GM21717 (cell line): Measurements from ENCODE around the gene ABCG1.

Experiments
- ATAC-seq: cut with Tn5 transposase; IDR thresholded peaks from one replicate; pipeline ENCODE4 v1.9.1; 2021; ENCODE audit warnings: mild to moderate bottlenecking, moderate library complexity; ENCODE audit not compliant: unreplicated experiment

Gene ABCG1

GRCh38 chr21:42250422-42251403 lies 31.8 kb downstream of the ABCG1 start:
- ATAC-seq = no peak

DNA sequence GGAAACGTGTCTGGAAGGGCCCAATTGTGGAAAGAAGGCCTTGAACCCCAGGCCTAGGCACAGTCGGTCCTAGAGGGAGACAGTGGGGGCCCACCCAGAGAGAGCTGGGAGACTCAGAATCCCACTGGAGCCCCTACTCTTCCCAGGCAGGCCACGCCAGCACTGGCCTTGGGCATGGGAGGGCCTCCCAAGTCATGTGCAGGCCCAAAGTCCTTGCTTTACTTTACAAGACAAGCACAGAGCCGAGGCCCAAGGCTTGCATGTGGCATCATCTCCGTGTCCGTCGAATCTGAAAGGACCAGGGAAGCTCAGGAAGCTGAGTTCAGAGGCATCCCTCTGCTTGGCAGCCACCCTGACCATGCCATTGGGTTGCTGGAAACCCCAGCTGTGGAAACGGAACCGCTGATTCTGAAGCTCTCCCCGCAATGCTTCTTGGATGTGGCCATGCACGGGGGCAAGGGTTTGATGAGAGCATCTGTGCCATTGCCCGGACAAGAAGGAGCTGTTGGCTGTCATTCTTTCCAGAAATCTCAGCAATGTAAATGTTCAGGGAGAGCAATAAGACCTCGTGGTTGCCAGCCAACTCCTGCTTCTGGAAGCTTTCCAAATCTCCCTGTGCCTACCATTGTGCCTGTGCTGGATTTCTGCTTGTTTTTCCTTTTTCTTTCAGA lies 32.8 kb downstream of the ABCG1 start:
- no peak for ATAC-seq

DNA sequence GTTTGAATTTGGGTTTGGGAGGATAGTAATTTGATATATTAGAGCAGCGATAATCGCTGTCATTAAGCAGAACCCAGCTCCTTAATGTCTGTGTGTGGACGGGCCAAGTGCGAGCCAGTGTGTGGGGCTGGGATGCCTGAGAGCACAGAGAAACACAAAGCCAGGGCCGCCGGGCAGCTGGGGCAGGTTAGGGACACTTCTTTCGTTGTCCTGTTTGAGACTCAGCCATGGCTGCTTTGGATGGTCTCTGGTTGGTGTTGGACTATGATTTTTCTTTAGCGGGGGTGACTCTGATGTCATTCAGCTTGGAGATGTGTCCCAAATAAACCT lies 33.4 kb downstream of the ABCG1 start:
- ATAC-seq = no peak

GRCh38 chr21:42252778-42253340 lies 33.9 kb downstream of the ABCG1 start:
- ATAC-seq = no peak

DNA sequence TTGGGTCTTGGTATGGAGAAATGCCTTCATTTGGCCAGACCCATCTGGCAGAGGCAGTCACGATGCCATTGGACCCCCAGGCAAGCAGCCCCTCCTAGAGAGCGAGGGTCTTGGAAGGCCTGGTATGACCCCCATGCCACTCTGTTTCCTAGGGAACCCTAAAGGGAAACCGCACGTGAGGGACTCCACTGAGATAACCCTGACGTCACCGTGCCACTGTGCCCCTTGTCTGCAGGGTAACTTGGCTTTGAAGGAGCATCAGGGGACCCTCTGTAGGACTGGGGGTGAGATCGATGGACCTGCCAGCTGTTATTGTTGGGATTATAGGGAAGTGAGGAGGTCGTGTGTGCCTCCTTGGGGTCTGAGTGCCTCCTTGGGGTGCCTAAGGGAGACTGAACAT lies 34.5 kb downstream of the ABCG1 start:
- no peak for ATAC-seq

- ATAC-seq = no peak
Measured at GRCh38 chr21:42254083-42254482, 35.1 kb downstream of the ABCG1 start.

DNA sequence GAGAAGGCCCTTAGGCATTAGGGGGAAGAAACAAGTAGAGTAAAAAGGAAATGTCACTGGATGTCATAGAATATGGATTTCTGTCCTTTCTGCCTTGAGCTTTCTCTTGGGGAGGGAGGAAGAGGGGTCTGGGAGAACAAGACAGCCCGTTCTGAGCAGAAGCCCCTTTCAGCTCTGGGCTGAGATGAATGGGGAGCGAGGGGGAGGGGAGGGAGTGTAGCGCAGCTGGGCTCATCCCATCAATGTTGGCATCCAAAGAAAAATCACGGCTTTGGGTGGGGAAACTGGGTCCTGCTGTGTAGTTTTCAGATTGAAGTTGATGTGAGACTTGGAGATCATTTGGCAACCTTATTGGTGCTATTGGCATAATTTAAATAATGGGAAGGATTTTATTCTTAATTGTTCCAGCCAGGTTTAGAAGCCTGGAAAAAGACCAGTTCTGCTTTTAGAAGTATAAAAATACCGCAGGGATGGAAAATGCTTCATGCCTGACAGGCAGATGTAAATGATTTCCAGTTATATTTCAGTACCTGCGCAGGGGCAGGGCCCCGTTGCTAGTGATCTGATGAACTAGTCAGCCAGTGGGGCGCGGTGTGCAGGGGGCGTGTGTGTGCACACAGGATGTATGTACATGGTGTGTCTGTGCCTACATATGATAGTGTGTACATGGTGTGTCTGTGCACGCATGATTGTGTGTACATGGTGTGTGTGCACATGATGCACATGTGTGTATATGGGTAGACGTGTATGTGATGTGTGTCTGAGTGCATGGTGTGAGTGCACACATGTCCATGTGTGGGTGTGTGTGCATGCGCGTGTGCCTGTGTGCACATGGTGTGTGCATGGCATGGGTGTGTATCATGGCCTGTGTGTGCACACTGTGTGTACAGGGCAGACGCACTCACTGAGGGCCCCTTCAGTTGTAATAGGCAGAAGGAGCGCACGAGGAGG lies 36.0 kb downstream of the ABCG1 start:
- ATAC-seq = no peak

- ATAC-seq = no peak
Measured at GRCh38 chr21:42255825-42256224, 36.9 kb downstream of the ABCG1 start.

DNA sequence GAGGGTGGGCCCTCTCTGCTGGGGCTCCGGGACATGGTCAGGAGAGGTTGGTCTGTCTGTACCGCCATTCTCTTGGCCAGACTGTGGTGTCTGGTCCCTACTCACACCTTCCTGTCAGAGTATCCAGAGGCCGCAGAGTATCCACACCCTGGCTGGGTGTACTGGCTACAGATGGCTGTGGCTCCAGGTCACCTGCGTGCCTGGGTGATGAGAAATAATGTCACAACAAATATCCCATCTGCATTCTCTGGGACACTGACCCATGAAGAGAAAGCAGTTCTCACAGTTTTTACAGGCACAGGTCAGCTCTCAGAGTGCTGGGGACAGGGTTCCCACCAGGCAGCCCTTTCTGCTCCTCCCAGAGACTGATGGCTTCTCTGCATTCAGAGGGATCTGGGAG lies 37.4 kb downstream of the ABCG1 start:
- ATAC-seq = no peak

DNA sequence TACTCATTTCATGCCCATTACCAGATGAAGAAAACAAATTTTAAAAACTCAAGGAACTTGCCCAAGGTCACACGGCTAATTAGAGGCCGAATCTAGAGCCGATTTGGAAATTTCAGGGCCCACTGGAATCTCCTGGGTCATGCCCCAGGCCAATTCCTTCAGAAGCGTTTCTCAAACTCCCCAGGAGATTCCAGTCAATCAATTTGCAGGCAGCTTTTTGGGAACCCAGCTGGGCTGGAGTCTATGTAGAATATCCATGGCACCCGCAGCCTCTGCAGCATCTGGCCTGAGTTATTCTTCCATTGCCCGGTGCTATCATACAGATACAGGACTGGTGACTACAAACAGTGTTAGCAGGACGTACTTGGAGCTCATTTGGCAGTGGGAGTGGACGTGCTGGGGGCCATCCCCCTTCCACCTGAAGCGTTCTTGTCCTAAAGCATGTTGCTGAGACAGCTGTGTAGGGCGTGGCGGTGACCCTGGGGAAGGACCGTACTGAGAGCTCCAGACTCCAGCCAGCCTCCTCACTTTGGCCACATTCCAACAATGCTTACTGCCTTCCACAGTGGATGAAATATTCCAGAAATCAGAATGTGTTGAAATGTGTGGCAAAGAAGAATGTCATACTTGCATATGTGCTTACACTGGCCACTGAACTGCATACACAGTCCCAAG lies 38.3 kb downstream of the ABCG1 start:
- no peak for ATAC-seq

GRCh38 chr21:42258150-42258884 lies 39.4 kb downstream of the ABCG1 start:
- ATAC-seq = no peak

DNA sequence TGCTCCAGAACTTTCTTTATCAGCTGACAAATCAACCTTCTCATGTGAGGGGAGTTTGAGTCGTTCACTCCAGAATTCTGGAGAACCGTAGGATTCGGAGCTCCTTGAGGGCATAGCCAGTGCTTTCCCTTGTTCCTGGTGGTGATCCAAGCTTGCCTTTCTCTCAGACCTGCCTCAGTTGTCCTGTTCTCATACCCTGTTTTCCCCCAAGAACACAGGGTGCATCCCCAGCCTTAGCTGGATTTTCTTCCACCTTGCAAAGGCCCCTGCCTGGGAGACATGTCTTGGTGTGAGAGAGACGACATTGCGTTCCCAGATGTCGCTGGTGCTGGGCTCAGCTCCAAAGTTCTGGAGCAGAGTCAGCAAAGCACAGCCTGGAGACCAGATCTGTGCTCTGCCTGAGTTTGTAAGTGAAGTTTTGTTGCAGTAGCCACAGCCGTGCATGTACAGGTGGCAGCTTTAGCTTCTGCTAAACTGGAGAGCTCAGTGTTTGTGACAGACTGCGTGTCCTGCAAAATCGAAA lies 40.0 kb downstream of the ABCG1 start:
- ATAC-seq = no peak

DNA sequence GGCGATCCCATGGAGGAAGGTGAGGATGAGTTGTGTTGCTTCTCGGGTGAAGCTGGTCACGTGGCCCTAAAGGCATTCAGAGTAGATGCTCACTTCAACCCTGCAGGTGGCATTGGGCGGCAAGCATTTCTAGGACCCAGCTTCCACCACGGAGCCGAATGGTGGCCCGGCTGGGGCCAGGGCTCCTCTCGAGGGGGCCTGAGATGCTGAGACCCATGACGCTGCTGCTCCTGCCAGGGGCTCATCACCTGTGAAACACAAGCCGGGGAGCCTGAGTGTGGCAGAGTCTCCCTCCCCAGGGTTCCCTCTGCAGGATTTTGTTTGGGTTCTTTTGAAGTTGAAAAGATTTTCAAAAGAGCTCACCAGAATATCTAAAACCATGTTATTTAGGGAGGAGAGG lies 41.2 kb downstream of the ABCG1 start:
- ATAC-seq = no peak

DNA sequence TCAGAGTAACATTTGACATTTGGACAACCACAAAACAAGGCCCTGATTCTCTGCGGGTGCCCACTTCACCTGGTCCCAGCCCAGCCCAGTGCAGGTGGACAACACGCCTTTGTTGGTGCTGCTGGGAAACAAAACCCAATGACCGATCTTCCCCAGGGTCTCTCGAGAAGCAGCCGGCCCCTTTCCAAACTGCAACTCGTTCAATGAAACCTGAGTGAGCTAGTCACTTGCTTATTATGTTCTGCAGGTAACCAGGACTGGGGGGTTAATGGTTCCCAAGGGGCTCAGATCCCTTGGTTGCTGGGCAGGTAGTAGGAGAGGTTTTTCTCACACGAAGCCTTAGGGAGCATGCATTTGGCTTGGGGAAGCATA lies 42.9 kb downstream of the ABCG1 start:
- ATAC-seq = no peak

- ATAC-seq = no peak
Measured at GRCh38 chr21:42262831-42263231, 43.9 kb downstream of the ABCG1 start.

GRCh38 chr21:42263591-42264131 lies 44.7 kb downstream of the ABCG1 start:
- ATAC-seq = no peak

DNA sequence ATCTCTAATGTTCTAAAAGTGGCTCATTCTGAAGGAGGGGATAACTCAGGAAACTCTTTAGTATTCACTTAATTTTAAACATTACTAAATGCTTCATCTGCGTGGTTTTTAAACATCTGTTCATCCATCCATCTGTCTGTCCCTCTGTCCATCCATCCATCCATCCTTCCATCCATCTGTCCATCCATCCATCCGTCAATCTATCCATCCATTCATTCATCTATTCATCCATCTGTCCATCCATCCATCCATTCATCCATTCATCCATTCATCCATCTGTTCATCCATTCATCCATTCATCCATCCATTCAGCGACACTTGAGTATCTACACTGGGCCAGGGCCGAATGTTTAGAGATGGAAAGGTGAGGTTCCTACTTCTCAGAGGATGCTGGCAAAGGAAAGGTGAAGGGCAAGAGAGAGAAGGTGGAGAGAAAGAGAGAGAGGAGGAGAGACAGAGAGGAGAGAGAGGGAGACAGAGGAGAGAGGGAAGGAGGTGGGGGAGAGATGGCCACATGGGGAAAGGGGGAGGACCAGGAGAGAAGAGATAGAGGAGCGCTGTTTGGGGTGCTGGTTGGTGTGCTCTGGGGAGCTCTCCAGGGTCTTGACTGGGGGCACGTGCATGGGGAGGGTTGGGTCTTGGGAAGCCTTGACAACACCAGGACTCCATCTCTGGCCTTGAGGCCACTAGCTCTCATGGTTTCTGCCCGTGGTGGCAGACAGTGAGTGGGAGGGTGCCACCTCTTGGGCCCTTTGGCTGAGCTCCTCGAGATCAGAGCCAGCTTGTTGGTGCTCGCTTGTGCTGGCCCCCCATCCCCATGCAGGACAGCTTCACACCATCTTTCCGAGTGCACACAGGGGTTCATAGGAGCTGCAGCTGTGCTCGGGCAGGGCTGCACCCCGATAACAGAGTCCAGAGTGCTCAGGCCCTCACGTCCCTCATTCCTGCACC lies 45.6 kb downstream of the ABCG1 start:
- no peak for ATAC-seq

GRCh38 chr21:42265231-42265812 lies 46.4 kb downstream of the ABCG1 start:
- no peak for ATAC-seq
